CD8-positive, alpha-beta memory T cell (primary cell): ENCODE data around the gene DUSP10. TPM values are rescaled to one million over a fixed set of nuclear protein-coding genes. Genes with fewer than 3 reads are reported as not detected.
A peak's percentile ranks its signal among the peaks of the same experiment; 100 is the strongest.

Experiments
- CTCF ChIA-PET: fragments of 350-600 bp; sonication (Branson Sonifier 250); formaldehyde crosslinking; loops from one replicate; lab custom pipeline; 2021; ENCODE audit warnings: antibody characterized with exemption; lab: Charles Lee
- POLR2A ChIA-PET: fragments of 350-600 bp; sonication (Branson Sonifier 250); formaldehyde crosslinking; loops from one replicate; lab custom pipeline; 2021; ENCODE audit warnings: antibody characterized with exemption; lab: Charles Lee
- DNase-seq, 5 donors: peaks; one replicate each; pipeline versions ENCODE4 v3.0.0 to v3.0.0-alpha.2; 2020 to 2022; ENCODE audit warnings: mixed read lengths in 1 of 5
- H3K27ac ChIP-seq: one replicate; pipeline ENCODE4 v1.7.0; 2013; ENCODE audit warnings: low read depth, mild to moderate bottlenecking, low read length, moderate library complexity
- H3K27me3 ChIP-seq: 2 replicates; pipeline ENCODE4 v1.7.0; 2013; ENCODE audit warnings: low read length, mild to moderate bottlenecking; ENCODE audit not compliant: insufficient read depth, poor library complexity, severe bottlenecking
- H3K36me3 ChIP-seq: 2 replicates; pipeline ENCODE4 v1.7.0; 2013; ENCODE audit warnings: mild to moderate bottlenecking, low read length, moderate library complexity; ENCODE audit not compliant: insufficient read depth
- H3K4me1 ChIP-seq: 2 replicates; pipeline ENCODE4 v1.7.0; 2013; ENCODE audit warnings: mild to moderate bottlenecking, low read length, moderate library complexity; ENCODE audit not compliant: insufficient read depth
- H3K4me3 ChIP-seq: 2 replicates; pipeline ENCODE4 v1.7.0; 2013; ENCODE audit warnings: mild to moderate bottlenecking, low read length
- H3K9me3 ChIP-seq: 2 replicates; pipeline ENCODE4 v1.7.0; 2013; ENCODE audit warnings: mild to moderate bottlenecking, low read length
- H3K27ac Mint-ChIP-seq, 8 donors: one replicate each; pipeline ENCODE4 v1.8.0; 2020 to 2021; ENCODE audit warnings: mixed read lengths in 8 of 8, mild to moderate bottlenecking in 6 of 8, inconsistent platforms in 3 of 8, moderate library complexity in 3 of 8
- H3K27me3 Mint-ChIP-seq, 2 donors: one replicate each; pipeline ENCODE4 v1.8.0; 2020 to 2021; ENCODE audit warnings: mixed read lengths in 2 of 2, mild to moderate bottlenecking in 1 of 2, moderate library complexity in 1 of 2
- H3K36me3 Mint-ChIP-seq, 3 donors: one replicate each; pipeline ENCODE4 v1.8.0; 2020 to 2021; ENCODE audit warnings: mixed read lengths in 3 of 3, inconsistent platforms in 1 of 3, mild to moderate bottlenecking in 1 of 3
- H3K4me1 Mint-ChIP-seq, 3 donors: one replicate each; pipeline ENCODE4 v1.8.0; 2020 to 2021; ENCODE audit warnings: mixed read lengths in 3 of 3, inconsistent platforms in 1 of 3, mild to moderate bottlenecking in 1 of 3
- H3K4me3 Mint-ChIP-seq, 7 donors: one replicate each; pipeline ENCODE4 v1.8.0; 2020 to 2021; ENCODE audit warnings: mixed read lengths in 7 of 7, mild to moderate bottlenecking in 6 of 7, moderate library complexity in 4 of 7, inconsistent platforms in 2 of 7
- H3K9me3 Mint-ChIP-seq, 5 donors: one replicate each; pipeline ENCODE4 v1.8.0; 2020 to 2022; ENCODE audit warnings: mixed read lengths in 5 of 5, mild to moderate bottlenecking in 3 of 5, moderate library complexity in 2 of 5, inconsistent platforms in 1 of 5
- polyA plus RNA-seq: library from polyadenylated mRNA; unstranded; fragments of 300-500 nt; fragmentation: Illumina TruSeq; gene quantifications from one replicate; pipeline ENCODE4 v1.2.3, GENCODE V29; 2021
- total RNA-seq, 2 experiments: library from RNA; stranded (reverse); gene quantifications; one replicate each; pipeline ENCODE4 v1.2.3, GENCODE V29; 2021

Gene DUSP10
- total and polyA plus RNA-seq, 3 experiments from 2014 or later, result 8.0 to 25.4 (median 23.7) TPM

DNA sequence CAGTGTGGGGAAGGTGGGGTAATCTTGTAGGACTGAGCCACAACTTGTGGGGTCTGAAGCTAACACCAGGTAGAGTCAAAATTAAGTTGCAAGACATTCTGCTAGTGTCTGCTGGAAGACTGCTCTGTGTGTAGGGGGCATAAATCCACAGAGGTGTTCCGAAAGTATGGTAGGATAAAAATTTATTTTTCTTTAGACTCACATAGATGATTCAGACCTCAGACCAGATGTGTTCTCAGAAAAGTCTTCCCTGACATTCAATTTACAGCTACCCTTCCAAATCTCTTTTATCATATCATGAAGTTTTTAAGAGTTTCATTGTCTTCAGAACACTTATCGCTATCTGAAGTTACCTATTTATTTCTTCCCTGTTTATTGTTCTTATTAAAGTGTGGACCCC lies 21.3 kb downstream of the DUSP10 start:
- POLR2A ChIA-PET, result interaction anchor here (1.0 kb wide), 1 partner anchor 21 kb away, joined by 3 read pairs; the partner anchor contains the start of gene DUSP10
- Mint-ChIP-seq H3K36me3 (peaks cover 11 to 16% (median 14%) of the 10 kb centered on the region in 3 donors), H3K9me3 (peaks cover 0 to 11% (median 5%) of the 10 kb centered on the region in 5 donors)

DNA sequence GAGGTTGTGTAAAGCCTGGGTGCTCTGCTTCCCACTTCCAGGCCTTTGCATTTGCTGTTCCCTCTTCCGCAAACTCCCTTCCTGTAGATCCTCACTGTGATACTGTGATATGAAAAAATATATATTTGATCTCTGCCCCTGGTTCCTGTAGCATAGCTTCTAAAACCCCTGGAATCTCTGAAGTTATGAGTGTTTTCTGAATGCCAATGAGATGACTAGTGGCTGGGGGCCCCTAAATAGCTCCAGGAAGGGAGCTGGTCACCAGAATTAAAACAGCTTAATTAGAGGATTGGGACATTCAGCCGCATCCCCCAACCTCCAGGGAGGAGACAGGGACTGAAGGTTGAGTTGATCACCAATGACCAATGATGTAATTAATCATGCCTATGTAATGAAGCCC lies 21.9 kb downstream of the DUSP10 start:
- DNase-seq, result no peak
- H3K4me3 Mint-ChIP-seq, result no peak overlapping the region
- CTCF ChIA-PET, result interaction anchor here (1.6 to 2.2 kb wide), 2 partner anchors 20 to 22 kb away, joined by 5 to 7 read pairs; partner anchors contain the start of gene DUSP10
- H3K27ac Mint-ChIP-seq, result no peak overlapping the region
- peaks cover 17 to 53% (median 47%) of the 10 kb centered on the region in 3 donors for H3K4me1 Mint-ChIP-seq
- no peaks in the 10 kb centered on the region for H3K9me3 ChIP-seq
- H3K36me3 ChIP-seq, result no peaks in the 10 kb centered on the region
- peaks cover 0 to 11% (median 5%) of the 10 kb centered on the region in 5 donors for H3K9me3 Mint-ChIP-seq
- H3K4me3 ChIP-seq, result no peak overlapping the region
- H3K27ac ChIP-seq, result no peak overlapping the region
- peaks cover 11 to 16% (median 14%) of the 10 kb centered on the region in 3 donors for H3K36me3 Mint-ChIP-seq
- peaks cover 0 to 3% of the 10 kb centered on the region in 2 donors for H3K27me3 Mint-ChIP-seq
- no peaks in the 10 kb centered on the region for H3K4me1 ChIP-seq
- no peaks in the 10 kb centered on the region for H3K27me3 ChIP-seq
- POLR2A ChIA-PET, result interaction anchor here (1.0 kb wide), 1 partner anchor 22 kb away, joined by 3 read pairs; the partner anchor contains the start of gene DUSP10

More for the DNA sequence above, 21.3 kb downstream of the DUSP10 start:
- Histone ChIP-seq H3K9me3 (no peaks in the 10 kb centered on the region), H3K27ac (no peak overlapping the region), H3K36me3 (no peaks in the 10 kb centered on the region), H3K27me3 (no peaks in the 10 kb centered on the region), H3K4me1 (peaks cover 4% of the 10 kb centered on the region), H3K4me3 (no peak overlapping the region)
- Mint-ChIP-seq H3K27ac (peak overlapping the region in 1 of 8 donors; percentile 28), H3K27me3 (peaks cover 0 to 3% of the 10 kb centered on the region in 2 donors), H3K4me1 (peaks cover 13 to 53% (median 47%) of the 10 kb centered on the region in 3 donors), H3K4me3 (no peak overlapping the region)
- no peak for DNase-seq
- CTCF ChIA-PET, result interaction anchor here (1.6 to 2.2 kb wide), 2 partner anchors 20 to 22 kb away, joined by 5 to 7 read pairs; partner anchors contain the start of gene DUSP10

DNA sequence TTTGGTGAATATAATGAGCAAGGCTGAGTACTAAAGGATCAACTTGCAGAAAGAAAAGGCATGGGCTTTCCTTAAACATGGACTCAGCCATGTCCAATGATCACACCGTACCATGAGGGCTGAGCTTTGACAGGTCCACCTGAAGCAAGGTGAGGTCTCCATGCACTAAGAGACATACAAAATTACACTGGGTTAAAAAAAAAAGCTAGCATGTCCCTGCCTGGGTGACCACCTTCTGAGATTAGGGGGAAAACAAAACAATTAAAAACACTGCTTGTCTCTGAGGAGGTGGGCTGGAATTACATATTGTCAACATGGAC lies 22.7 kb downstream of the DUSP10 start:
- CTCF ChIA-PET, result no interaction called here
- no peaks in the 10 kb centered on the region for H3K36me3 ChIP-seq
- POLR2A ChIA-PET, result interaction anchor here (0.6 to 1.3 kb wide), 2 partner anchors 23 to 129 kb away, joined by 3 read pairs; partner anchors contain the start of gene DUSP10
- H3K4me3 ChIP-seq, result no peak overlapping the region
- no peak overlapping the region for H3K4me3 Mint-ChIP-seq
- H3K27me3 Mint-ChIP-seq, result peaks cover 0 to 3% of the 10 kb centered on the region in 2 donors
- H3K4me1 ChIP-seq, result peaks cover 4% of the 10 kb centered on the region
- peaks cover 0 to 11% (median 5%) of the 10 kb centered on the region in 5 donors for H3K9me3 Mint-ChIP-seq
- peaks cover 11 to 14% (median 14%) of the 10 kb centered on the region in 3 donors for H3K36me3 Mint-ChIP-seq
- DNase-seq, result no peak
- no peak overlapping the region for H3K27ac ChIP-seq
- no peaks in the 10 kb centered on the region for H3K9me3 ChIP-seq
- peak overlapping the region in 1 of 8 donors; percentile 67 for H3K27ac Mint-ChIP-seq
- no peaks in the 10 kb centered on the region for H3K27me3 ChIP-seq
- H3K4me1 Mint-ChIP-seq, result peaks cover 24 to 55% (median 48%) of the 10 kb centered on the region in 3 donors

DNA sequence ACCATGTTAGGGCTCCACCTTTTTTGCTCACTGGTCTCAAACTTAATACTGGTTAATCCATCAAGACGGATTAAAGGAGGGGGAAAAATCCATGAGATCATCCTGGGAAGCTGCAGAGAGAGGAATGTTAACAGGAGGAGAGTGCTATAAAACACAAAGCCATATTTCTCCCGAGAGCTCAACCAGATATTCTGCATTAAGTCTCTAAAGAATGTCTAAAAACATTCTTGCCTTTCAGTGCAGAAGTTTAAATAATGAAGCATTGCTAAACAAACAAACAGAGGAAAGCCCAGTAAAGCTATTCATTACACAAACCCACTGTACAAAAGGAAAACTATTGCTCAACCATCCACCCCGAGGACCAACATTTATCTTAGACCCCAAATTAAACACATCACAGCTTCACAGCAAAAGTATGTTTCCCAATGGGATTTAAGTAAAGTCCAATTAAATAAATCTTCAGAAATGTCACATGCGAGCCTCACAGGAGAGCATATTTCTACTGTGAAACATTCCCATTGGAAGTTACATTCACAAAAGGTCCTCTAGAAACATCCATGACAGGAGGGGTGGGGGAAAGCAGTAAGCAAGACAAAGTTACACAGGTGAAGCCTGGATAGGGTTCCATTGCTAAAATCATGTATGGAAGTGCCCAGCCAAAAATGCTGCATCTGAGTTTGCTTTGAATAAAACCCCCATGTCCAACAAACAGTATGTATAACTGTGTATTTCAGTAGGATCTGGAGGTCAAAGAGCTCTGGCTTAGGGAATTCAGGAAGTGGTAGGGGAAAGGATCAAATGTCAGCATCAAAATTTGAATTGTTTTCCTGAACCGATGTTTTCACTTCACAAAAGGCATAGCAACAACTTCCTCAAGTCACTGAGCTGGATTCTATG lies 23.3 kb downstream of the DUSP10 start:
- H3K4me3 Mint-ChIP-seq, result no peak overlapping the region
- H3K9me3 Mint-ChIP-seq, result peaks cover 0 to 6% (median under 1%) of the 10 kb centered on the region in 5 donors
- ChIA-PET CTCF (interaction anchor here (1.4 kb wide), 1 partner anchor 22 kb away, joined by 4 read pairs; no protein-coding TSS in a partner anchor), POLR2A (interaction anchor here (0.6 to 1.3 kb wide), 2 partner anchors 23 to 128 kb away, joined by 3 read pairs; partner anchors contain the start of gene DUSP10)
- Histone ChIP-seq H3K9me3 (no peaks in the 10 kb centered on the region), H3K4me3 (no peak overlapping the region), H3K4me1 (peaks cover 10% of the 10 kb centered on the region), H3K36me3 (no peaks in the 10 kb centered on the region), H3K27ac (no peak overlapping the region), H3K27me3 (no peaks in the 10 kb centered on the region)
- peaks cover 8 to 11% (median 9%) of the 10 kb centered on the region in 3 donors for H3K36me3 Mint-ChIP-seq
- DNase-seq, result no peak
- H3K4me1 Mint-ChIP-seq, result peaks cover 30 to 61% (median 54%) of the 10 kb centered on the region in 3 donors
- H3K27me3 Mint-ChIP-seq, result no peaks in the 10 kb centered on the region
- H3K27ac Mint-ChIP-seq, result peak overlapping the region in 1 of 8 donors; percentile 80

DNA sequence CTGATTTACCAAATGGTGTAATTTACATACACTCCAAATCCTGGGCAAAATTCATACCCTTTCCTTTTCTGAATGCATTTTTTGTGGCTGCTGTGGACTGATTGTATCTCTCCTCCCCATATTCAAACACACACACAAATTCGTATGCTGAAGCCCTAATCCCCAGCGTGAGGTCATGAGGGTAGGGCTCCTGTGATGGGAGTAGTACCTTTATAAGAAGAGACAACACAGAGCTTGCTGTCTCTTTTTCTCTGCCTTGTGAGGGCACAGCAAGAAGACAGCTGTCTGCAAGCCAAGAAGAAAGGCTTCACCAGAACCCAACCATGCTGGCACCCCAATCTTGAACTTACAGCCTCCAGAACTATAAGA lies 24.4 kb downstream of the DUSP10 start:
- H3K27me3 Mint-ChIP-seq, result no peaks in the 10 kb centered on the region
- ChIA-PET POLR2A (no interaction called here), CTCF (interaction anchor here (1.0 to 1.4 kb wide), 2 partner anchors 24 to 292 kb away, joined by 3 to 4 read pairs; no protein-coding TSS in a partner anchor)
- no peak for DNase-seq
- Histone ChIP-seq H3K4me3 (no peak overlapping the region), H3K9me3 (no peaks in the 10 kb centered on the region), H3K36me3 (no peaks in the 10 kb centered on the region), H3K4me1 (peaks cover 22% of the 10 kb centered on the region), H3K27me3 (no peaks in the 10 kb centered on the region), H3K27ac (no peak overlapping the region)
- peak overlapping the region in 1 of 8 donors; percentile 81 for H3K27ac Mint-ChIP-seq
- H3K9me3 Mint-ChIP-seq, result no peaks in the 10 kb centered on the region
- peaks cover 3 to 7% (median 3%) of the 10 kb centered on the region in 3 donors for H3K36me3 Mint-ChIP-seq
- peaks cover 39 to 68% (median 66%) of the 10 kb centered on the region in 3 donors for H3K4me1 Mint-ChIP-seq
- no peak overlapping the region for H3K4me3 Mint-ChIP-seq

GRCh38 chr1:221716713-221717484 lies 25.0 kb downstream of the DUSP10 start:
- Mint-ChIP-seq H3K36me3 (peaks cover 0 to 7% (median 3%) of the 10 kb centered on the region in 3 donors), H3K4me1 (peaks cover 41 to 74% (median 71%) of the 10 kb centered on the region in 3 donors), H3K9me3 (no peaks in the 10 kb centered on the region), H3K4me3 (no peak overlapping the region), H3K27me3 (no peaks in the 10 kb centered on the region), H3K27ac (no peak overlapping the region)
- ChIA-PET POLR2A (no interaction called here), CTCF (interaction anchor here (1.0 kb wide), 1 partner anchor 292 kb away, joined by 3 read pairs; no protein-coding TSS in a partner anchor)
- Histone ChIP-seq H3K27ac (no peak overlapping the region), H3K36me3 (no peaks in the 10 kb centered on the region), H3K9me3 (no peaks in the 10 kb centered on the region), H3K27me3 (no peaks in the 10 kb centered on the region), H3K4me1 (peaks cover 27% of the 10 kb centered on the region), H3K4me3 (no peak overlapping the region)
- no peak for DNase-seq

- no peaks in the 10 kb centered on the region for H3K9me3 ChIP-seq
- CTCF ChIA-PET, result interaction anchor here (0.7 to 6.0 kb wide), 2 partner anchors 9 to 26 kb away, joined by 3 to 45 read pairs; partner anchors contain the start of gene DUSP10
- no peaks in the 10 kb centered on the region for H3K9me3 Mint-ChIP-seq
- DNase-seq, result no peak
- peaks cover 54 to 85% (median 77%) of the 10 kb centered on the region in 3 donors for H3K4me1 Mint-ChIP-seq
- H3K4me3 Mint-ChIP-seq, result peak overlapping the region in 2 of 7 donors; percentile 11 to 15
- H3K27me3 Mint-ChIP-seq, result no peaks in the 10 kb centered on the region
- H3K36me3 ChIP-seq, result no peaks in the 10 kb centered on the region
- peak overlapping the region; percentile 21 to 90 (median 55) for H3K27ac Mint-ChIP-seq
- peaks cover 0 to 5% (median 2%) of the 10 kb centered on the region in 3 donors for H3K36me3 Mint-ChIP-seq
- peaks cover 41% of the 10 kb centered on the region for H3K4me1 ChIP-seq
- POLR2A ChIA-PET, result interaction anchor here (0.9 to 1.0 kb wide), 3 partner anchors 25 to 28 kb away, joined by 3 read pairs; no protein-coding TSS in a partner anchor
- no peaks in the 10 kb centered on the region for H3K27me3 ChIP-seq
- peak overlapping the region; percentile 18 for H3K27ac ChIP-seq
- no peak overlapping the region for H3K4me3 ChIP-seq
These were observed 26.3 kb downstream of the DUSP10 start for GRCh38 chr1:221715321-221716169.
